Measurements from ENCODE around the gene GLG1.
"Not testable (repeated sequence)": the region's sequence is repeated elsewhere in the genome, so short reads cannot be mapped to it uniquely, and the experiment has no call there.

Gene GLG1

DNA sequence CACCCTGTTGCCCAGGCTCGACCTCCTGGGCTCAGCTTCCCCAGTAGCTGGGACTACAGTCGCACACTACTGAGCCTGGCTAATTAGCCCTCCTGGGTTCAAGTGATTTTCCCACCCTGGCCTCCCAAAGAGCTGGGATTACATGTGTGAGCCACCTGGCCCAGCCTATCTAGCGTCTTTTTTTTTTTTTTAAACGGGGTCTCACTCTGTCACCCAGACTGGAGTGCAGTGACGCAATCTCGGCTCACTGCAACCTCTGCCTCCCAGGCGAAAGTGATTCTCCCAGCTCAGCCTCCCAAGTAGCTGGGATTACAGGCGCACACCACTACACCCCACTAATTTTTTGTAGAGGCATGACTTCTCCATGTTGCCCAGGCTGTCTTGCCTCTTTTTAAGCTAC is 33.3 kb downstream of the GLG1 start:
- no peak for DNase-seq

DNA sequence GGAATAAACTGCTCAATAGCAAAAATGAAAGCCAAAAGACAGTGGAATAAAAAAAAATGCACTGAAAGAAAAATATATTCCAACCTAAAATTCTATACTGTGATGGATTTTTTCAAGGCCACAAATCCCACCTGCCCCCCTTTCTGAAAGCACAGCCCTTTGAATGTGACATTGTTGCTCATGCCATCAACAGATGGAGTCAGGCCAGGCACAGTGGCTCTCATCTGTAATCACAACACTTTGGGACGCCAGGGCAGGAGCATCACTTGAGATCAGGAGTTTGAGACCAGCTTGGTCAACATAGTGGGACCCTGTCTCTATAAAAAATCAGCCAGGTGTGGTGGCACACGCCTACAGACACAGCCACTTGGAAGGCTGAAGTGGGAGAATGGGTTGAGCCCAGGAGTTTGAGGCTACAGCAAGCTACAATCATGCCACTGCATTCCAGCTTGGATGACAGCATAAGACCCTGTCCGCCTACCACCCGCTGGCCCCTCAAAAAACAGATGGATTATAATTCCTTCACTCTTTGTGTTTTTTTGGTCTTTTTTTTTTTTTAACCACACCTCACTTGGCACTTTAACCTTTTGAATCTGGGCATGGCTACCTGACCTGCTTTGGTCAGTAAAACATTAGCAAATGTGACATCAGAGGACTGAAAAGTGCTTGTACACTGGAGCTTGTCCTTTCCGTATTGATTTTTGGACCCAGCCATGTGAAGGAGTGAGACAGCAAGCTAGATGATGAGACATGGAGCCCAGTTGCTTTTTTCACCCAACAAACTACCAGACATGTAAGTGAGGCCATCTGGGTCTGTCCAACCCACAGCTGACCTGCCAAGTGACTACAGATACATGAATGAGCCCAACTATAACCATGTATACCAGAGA is 36.3 kb downstream of the GLG1 start:
- no peak for DNase-seq

DNA sequence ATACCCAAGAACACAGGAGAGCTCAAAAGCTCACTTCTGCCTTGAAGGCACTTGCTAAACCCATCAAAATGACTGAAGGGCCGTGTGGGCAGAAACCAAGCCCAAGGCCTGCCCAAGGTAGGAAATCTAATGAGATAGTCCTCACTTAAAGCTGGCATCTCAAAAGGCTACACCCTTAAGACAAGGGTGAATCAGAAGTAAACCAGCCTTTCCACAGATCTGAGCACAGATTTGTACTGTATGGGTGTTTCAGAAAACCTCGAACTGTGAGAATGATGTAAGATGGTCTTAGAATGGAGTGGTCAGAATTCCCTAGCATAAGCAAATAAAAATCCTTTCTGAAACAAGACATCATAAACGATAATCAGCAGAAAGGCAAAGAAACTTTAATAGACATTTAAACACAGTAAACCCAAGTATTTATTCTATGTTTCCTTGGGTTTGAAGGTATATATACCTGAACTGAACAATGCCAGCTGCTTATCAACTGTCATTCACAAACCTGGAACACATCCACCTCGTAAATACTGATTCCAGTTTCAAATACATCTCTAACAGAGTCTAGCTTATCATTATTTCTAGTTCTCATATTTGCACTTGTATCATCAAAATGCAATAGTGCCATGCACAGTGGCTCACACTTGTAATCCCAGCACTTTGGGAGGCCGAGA is 37.8 kb downstream of the GLG1 start:
- DNase-seq = no peak

DNA sequence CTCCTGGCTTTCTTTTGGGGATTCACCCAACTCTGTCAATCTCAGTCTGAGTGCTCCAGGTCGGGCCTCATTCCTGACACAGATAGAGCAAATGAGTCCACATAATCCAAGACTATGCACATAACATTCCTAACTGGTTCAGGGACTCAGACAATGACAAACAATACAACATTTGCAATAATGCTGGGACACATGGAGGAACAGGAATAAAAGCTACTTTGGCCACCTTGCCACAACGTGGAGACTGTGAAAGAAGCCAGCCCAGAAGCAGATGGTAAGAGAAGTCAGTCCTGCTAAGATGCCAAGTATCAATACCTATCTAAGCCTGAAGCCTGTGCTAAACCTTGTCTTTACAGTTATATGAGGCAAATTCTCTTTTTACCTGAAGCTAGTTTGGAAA is 39.0 kb downstream of the GLG1 start:
- no peak for DNase-seq

DNA sequence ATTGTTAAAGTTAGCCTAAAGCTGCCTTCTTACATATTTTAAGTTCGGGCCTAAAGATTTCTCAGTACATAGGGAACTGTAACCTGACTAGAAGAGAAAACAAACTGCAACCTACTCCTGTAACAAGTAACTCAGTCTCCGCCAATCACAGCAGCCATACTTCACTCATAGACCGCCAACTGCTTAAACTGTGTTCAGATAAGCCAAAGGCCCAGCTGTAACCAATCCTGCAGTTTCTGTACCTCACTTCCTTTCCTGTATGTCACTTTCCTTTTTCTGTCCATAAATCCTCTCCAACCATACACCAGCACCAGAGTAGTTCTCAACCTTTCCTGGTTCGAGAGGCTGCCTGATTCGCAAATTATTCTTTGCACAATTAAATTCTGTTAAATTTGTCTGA is 41.5 kb downstream of the GLG1 start:
- DNase-seq = no peak

DNA sequence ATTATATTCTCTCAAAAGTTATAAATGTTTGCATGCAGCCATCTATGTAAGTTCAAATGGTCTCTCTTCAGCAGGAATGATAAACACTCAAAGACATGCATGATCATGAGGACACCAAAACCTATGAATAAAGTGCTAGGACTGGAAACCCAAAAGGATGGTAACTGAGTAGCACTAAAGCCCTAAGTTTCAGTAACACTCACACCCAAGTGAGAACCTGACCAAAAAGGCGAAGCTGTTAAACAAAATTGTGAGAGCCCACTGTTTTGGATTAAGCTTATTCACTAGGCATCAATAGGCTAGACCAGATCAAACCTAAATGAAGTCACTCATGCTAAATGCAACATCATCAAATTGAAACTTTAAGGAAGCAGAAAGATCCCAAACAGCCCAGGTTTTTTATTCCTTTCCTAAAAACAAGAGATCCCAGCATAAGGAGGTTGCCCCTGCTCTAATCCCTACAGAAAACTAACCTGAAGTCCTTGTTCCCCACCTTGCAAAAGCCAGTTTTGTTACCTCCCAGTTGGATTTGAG is 42.4 kb downstream of the GLG1 start:
- DNase-seq = no peak

DNA sequence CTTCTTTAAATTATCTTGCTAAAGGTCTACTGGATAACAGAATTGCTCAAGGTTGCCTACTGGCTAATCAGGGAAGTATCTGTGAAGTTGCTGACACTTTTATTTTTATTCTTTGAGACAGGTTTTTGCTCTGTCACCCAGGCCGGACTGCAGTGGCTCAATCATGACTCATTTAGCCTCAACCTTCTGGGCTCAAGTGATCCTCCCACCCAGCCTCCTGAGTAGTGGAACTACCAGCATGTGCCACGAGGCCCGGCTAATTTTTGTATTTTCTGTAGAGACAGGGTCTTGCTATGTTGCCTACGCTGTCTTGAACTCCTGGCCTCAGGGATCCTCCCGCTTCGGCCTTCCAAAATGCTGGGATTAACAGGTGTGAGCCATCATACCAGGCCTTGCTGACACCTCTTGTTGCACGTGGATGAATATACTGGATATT is 43.1 kb downstream of the GLG1 start:
- DNase-seq = peak; percentile 87

DNA sequence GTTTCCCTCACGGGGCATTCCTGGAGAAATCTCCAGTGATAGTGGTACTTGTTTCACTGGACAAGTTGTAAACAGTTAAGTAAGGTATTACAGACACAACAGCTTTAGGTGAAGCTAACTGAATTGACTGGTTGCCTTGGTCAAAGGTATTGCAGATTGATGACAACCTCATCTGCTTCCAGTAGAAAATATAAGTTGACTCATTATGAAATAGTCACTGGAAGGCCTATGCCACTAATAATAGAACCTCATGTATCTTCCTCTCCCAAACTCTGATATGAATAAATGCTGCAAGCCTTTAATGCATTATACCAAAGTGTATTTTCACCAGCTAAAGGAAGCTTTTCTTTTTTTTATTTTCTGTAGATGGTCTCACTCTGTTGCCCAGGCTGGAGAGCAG is 44.8 kb downstream of the GLG1 start:
- no peak for DNase-seq

DNA sequence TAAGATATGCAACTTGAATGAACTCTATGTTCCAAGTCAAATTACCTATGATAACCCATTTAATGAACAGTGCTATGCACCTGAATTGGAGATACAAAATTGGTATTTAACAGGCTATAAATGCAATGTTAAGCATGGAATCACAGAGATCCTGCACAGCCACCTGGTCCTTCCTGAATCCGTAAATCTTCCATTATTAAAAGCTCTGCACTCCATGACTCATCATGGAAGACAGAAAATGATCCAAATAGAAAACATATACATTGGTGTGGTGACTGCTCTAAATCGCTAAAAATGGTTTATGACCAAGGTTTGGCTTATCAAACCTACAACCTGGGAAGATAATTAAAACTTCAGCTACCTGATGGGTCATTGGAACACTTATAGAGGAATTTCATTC is 45.3 kb downstream of the GLG1 start:
- DNase-seq = no peak

DNA sequence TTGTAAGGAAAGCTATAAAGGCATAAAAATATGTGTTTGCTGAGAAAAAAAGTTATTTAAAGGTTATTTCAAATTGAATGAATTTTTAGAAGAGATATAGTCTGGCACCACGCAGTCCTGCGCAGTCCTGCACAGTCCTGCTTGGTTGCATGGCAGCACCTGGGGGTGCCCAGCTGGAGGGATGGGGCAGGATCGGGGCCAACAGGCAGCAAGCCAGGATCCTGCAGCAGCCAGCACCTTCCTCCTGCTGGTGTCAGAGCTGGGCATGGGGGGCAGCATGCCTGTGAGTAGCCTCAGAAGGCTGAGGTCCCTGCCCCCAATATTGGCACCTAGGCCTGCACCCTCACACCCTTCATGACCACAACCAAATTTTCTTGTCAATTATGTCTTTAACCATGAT is 46.0 kb downstream of the GLG1 start:
- DNase-seq = no peak

DNA sequence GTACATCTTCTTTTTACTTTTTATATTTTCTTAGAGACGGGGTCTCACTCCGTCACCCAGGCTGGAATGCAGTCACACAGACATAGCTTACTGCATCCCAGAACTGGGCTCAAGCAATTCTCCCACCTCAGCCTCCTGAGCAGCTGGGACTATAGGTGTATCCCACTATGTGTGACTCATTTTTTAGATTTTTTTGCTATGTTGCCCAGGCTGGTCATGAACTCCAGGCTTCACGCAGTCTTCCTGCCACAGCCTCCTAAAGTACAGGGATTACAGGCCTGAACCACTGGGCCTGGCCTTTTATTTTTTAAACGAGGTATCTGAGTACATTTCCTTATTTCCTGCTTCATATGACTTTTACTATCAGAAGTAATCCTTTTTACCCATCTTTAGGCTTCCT is 48.0 kb downstream of the GLG1 start:
- no peak for DNase-seq

DNA sequence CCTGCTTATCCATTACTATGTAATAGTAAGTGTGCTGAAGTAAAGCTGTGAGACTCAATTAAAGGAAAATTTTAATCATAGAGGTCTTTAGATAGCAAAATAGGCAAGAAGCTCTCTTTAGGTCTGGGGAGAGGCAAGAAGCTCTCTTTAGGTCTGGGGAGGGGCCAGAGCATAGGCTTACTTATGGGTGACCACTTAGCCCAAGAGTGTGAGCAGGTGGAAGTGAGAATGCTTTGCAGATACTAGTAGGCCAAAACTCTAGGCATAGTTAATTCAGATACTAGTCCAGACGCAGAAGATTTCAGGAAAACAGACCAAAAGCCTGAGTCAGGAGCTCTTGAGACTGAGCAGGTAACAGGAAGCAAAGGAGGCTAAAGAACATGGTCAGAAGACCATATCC is 49.6 kb downstream of the GLG1 start:
- DNase-seq = no peak

DNA sequence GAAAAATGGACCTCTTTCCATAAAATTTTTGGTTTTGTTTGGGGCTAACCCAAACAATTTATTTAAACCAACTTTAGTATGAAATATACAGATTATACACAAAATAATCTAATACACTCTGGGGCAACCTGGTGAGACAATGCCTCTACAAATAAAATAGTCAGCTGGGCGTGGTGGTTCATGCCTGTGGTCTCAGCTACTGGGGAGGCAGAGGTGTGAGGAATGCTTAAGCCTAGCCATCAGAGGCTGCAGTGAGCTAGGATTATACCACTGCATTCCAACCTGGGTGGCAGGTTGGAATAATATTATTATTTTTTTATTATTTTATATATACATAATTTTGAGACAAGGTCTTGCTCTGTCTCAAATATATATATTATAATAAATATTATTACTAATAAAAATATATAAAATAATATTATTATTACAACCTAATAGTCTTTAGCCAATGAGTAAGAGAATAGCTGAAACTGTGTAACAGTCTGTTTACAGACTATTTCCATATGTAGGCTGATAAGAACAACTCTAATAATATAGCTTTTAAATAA is 50.5 kb downstream of the GLG1 start:
- no peak for DNase-seq

DNA sequence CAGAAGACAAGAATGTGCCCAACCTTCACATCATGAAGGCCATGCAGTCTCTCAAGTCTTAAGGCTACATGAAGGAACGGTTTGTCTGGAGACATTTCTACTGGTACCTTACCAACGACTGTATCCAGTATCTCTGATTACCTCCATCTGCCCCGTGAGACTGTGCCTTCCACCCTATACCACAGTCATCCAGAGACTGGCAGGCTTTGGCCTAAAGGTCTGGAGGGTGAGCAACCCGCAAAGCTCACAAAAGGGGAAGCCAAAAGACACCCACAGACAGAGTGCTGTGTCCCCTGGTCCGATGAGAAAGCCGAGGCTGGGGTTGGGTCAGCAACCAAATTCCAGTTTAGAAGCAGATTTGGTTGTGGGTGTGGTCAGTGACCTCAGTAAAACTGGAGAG is 54.6 kb downstream of the GLG1 start:
- peak; percentile 20 for DNase-seq

DNA sequence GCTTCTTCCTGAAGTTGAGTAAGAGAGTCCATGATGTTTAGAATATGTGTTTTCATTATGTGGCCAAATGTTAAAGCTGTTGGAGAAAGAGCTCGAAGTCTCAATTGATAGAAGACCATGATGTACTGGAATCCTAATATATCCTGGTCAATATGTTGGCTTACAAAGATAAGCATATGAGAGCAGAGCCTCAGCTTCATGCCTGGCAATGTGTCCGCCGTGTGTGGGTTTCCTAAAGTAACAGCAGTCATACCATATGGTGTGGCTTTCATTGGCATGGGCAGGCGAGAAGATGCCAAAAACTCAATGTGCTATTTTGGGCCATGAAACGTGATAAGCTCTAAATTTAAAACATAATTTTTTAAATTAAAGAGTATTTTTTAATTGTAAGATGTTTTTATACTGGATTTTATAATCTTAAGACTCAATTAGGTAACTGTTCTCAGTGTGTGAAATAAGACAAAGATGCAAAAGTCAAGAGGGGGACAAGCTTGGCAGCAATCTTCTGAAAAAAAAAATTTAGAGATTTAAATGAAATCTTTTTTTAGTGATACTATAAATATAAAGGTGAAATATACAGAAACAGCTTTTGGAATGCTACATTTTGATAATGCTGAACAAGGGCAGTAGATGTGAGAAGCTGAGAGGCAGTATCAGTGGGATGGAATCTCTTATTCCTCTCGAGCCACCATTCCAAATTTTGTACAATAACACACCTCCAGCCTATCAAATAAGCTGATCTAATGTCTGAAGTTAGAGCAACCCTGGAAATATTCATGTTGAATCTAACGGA is 56.5 kb downstream of the GLG1 start:
- not testable (repeated sequence) for DNase-seq

DNA sequence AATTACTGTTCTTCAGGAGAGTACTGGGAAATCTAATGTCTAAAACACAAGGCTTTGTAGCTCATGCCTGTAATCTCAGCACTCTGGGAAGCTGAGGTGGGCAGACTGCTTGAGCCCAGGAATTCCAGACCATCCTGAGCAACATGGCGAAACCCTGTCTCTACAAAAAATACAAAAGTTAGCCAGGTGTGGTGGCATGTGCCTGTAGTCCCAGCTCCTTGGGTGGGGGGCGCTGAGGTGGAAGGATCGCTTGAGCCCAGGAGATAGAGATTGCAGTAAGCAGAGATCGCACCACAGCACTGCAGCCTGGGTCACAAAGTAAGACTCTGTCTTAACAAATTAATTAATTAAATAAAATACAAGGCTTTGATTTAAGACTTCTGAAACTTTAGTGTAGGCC is 60.8 kb downstream of the GLG1 start:
- DNase-seq = not testable (repeated sequence)

DNA sequence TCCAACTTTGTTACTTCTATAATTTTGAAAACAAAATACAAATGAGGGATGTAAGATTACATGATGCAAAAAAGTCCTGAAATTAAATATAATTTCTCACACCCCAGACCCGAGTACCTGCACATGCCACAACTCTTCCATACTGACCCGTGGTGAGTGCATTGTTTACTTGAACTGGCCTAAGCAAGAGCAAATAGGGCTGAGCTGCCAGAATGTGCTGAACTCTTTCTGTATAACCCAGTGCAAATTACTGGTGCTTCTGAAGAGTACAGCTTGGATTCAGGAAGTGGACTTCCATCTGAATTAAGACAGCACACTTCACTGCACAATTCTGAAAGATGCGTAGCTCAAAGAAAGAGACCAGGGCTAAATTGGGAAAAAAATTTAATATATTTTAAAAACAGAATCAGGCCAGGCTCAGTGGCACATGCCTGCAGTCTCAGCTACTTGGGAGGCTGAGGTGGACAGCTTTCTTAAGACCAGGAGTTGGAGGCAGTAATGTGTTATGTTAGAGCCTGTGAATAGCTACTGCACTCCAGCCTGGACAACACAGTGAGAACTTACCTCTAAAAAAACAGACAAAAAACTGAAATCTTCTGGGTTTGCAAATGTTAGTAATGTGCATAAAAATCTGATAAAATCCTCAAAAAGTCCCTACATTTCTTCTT is 63.9 kb downstream of the GLG1 start:
- DNase-seq = not testable (repeated sequence)

DNA sequence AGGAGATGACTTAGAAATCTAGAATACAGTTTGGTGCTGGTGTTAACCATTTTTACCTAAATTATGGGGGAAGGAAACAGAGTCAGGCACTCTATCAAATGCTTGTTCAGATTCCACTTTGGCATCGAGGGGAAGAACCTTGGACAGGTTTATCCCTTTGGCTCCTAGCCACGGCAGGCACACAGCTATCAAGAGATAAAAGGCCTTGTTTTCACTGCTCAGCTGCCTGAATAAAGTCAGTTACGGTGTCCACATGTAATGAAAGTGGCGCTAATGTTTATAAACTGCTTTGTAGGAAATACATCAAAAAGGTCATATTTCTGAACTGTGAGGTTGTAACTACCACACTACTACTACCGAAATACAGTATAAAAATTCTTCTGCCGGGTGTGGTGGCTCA is 66.3 kb downstream of the GLG1 start:
- DNase-seq = not testable (repeated sequence)

DNA sequence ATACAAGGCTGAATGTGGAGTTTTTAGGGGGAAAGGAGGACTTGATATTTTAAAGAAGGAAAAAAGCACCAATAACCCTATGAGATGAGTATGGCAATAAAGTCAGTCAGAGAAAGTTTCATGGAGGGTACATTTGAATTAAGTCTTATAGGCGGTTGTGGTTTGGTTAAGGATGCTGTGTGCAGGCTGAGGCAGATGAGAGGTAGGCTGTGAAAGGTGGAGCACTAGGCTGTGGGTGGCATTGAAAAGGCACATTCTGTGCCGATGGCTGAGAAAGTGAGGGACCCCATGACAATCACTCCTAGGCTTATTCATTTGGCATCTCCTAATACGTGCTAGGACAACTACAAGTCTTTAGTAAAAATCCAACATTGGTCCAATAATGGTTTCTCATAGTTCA is 68.1 kb downstream of the GLG1 start:
- DNase-seq = not testable (repeated sequence)

DNA sequence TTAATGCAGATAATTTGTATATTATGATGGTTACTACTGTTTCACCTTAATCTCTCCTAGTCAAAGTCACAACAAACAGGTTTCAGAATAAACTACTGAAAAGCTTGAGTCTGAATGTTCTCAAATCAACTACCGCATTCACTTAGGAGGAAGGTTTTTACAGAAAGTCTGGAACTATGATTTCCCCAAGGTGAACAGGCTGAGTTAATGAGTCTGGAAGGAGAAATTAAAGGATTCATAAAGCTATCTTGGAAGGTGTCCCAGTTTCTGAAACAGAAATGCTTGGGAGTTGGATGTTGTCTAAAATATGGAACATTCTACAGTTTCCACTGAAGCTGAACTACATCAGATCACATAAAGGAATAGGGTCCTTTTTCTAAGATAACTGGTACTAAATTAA is 69.2 kb downstream of the GLG1 start:
- not testable (repeated sequence) for DNase-seq

DNA sequence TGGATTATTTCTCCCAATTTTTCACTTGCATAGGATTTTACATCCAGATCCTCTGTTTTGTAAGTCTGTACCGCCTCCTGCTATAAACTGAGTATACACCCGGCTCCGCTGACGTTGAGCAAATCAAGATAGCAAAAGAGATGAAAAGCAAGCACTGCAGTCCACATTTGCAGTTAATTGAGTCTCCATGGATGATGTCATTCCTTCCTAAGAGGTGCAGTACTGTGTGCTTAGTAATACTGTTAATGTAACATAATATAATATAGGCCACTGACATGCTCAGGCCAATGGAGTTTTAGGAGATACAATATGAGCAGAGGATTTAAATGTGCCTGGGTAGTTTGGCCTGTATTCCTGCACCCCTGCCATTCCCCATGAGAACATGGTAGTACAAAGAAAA is 72.3 kb downstream of the GLG1 start:
- not testable (repeated sequence) for DNase-seq

DNA sequence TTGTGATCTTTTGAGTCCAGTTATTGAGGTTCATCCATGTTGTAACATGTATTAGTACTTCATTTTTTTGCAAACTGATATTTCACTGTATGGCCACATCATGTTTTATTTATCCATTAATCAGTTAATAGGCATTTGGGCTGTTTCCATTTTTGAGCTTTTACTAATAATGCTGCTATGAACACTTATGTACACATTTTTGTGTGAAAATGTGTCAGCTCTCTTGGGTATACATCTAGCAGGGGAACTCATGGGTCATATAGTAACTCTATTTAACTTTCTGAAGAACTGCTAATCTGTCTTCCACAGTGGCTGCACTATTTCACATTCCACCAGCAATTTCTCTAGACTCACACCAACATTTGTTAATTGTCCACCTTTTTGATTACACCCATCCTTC is 82.0 kb downstream of the GLG1 start:
- no peak for DNase-seq
